HL-60/S4 treated with retinoic acid at 250 ng/mL for 4 days and 3 days (cell line): ENCODE results near the gene ETV4.

Experiments
- in situ Hi-C: fragments of 300-500 bp; cut with MboI; formaldehyde crosslinking; loops from 2 replicates; pipeline ENCODE4 v1.7.0; 2022; ENCODE audit warnings: low sequenced_read_pairs

The ETV4 gene

DNA sequence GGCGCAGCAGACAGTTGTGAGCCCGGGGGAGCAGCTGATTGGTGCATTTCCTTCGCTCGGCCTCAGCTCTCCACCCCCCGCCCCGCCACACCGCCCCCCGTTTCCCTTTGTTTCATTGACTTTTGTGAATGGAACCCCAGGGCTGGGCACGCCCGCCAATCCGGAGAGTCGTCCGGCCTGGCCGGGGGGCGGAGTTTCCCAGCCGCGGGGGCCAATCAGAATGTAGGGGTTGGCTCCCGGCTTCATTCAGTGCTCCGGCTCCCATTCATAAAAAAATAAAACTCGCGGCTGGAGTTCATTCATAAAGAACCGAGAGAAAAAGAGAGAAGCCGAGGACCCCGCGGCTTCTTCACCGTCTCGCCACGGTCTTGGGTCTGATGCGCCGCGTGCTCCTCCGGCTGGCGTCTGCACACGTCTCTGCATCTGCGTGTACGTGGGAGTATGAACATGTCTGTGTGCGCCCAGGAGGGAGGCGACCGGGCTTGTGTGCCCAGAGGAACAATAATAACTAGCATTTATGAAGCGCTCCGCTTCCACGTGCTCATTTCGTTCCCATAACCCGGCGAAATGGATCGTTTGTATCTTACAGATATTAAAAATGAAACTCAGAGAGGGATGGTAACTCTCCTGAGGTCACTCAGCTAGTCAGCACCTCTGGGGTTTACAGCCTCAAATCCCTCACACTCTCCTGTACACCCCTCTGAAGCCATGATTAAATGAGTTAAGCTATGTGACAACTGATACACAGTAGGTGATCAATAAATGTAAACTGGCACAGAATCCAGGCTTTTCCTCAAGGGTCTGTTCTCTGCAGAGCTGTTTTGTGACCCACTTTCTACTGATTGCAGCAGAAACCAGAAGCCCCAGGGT, at the start of gene ETV4:
ETV4 (minus strand) TSS at position 22 of the 870 bp plus-strand sequence. CDS start 723 bp downstream, outside the sequence.
- in situ Hi-C loops, result no loop called here

GRCh38 chr17:43595466-43595865, 49.3 kb upstream of the ETV4 start:
- in situ Hi-C loops, result no loop called here

- in situ Hi-C loops, result no loop called here
Observed at GRCh38 chr17:43591779-43592562, 45.8 kb upstream of the ETV4 start.

- in situ Hi-C loops, result no loop called here
Observed at GRCh38 chr17:43591001-43591400, 44.9 kb upstream of the ETV4 start.

DNA sequence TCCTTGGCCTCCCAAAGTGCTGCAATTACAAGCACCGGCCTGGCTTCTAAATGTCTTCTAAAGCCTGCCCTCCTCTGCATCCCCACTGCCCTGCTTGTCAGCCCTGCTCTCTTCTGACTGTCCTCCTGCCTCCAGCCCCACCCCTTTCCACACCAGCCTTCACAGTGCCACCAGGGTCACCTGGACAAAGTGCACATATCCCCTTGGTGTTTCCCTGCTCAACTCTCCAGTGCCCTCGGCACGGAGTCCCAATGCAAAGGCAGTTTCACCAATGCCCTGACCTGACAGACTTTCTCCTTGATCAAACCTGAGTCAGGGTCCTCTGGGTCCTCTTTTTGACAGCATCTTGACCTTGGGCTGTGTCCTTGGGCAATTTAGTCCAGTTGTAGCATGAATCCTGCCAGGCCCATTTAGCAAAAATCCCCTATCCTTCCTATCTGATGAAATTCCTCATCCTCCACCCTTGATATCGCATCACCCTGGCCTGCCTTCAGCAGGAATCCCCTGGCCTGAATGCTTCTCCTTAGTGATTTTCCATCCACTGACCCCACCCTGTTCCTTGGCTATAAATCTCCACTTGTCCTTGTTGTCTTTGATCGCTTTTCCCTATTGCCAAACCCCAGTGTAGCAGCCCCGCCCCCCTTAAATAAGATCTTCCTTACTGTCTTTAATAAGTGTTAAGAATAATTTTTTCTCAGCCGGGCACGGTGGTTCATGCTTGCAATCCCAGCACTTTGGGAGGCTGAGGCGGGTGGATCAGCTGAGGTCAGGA, 42.7 kb upstream of the ETV4 start:
- in situ Hi-C loops, result no loop called here

DNA sequence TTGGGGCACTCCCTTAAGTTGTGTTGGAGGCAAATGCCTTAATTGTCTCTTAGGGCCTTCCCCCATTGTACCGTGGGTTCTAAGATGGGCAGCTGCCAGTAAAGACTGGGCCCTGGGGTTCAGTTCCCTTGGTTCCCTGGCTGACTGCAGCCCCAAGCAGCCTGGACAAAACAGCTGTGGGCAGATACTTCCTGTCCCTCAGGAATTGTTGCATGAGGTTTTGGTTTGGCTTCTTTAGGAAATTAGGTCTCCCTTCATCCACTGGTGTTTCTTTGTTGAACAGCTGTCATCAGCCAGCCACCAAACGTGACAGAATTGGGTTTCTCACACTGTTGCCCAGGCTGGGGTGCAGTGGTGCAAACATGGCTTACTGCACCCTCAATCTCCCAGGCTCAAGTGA, 42.0 kb upstream of the ETV4 start:
- in situ Hi-C loops, result no loop called here

GRCh38 chr17:43587647-43588046, 41.5 kb upstream of the ETV4 start:
- in situ Hi-C loops, result no loop called here

DNA sequence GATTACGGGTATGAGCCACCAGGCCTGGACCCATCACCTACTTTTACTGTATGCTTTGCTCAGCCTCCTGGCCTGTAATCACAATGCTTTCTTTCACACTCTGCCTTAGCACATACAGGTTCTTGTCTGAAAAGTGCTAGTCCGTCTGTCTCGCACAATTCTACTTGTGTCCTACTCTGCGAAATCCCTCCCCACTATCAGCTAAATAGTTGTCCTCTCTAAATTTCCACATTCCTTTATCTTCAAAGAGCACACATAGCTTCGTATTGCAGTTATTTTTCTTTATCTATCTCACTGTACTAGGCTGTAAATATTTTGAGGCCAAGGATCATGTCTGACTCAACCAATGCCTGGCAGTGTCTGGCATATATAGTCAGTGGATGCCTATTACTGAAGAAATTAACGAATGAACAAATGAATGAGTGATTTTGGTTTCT, 38.5 kb upstream of the ETV4 start:
- in situ Hi-C loops, result loop anchor here (5.0 kb wide), 1 partner anchor 88 kb away; no protein-coding TSS in a partner anchor

DNA sequence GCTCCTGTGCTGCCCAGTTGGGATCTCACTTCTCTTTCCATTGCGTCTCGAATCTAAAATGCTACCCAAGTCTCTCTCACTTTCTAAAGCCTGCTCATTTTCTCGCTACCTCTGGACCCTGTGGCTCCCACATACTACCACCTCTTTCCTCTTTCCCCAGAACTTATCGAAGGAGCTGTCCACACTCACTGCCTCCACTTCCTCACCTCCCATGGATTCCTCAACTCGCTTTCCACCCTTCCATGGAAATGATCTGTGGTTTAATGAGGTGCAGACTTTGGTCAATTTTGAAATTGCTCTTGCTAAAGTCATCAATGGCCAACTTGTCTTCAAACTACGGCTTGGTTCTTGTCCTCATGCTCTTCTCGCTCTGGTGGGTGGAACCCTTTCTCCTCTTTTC, 37.2 kb upstream of the ETV4 start:
- in situ Hi-C loops, result loop anchor here (5.0 kb wide), 1 partner anchor 89 kb away; no protein-coding TSS in a partner anchor

- in situ Hi-C loops, result loop anchor here (5.0 kb wide), 1 partner anchor 91 kb away; no protein-coding TSS in a partner anchor
Observed at GRCh38 chr17:43581613-43582012, 35.5 kb upstream of the ETV4 start.

GRCh38 chr17:43581130-43581529, 35.0 kb upstream of the ETV4 start:
- in situ Hi-C loops, result loop anchor here (5.0 kb wide), 1 partner anchor 91 kb away; no protein-coding TSS in a partner anchor

DNA sequence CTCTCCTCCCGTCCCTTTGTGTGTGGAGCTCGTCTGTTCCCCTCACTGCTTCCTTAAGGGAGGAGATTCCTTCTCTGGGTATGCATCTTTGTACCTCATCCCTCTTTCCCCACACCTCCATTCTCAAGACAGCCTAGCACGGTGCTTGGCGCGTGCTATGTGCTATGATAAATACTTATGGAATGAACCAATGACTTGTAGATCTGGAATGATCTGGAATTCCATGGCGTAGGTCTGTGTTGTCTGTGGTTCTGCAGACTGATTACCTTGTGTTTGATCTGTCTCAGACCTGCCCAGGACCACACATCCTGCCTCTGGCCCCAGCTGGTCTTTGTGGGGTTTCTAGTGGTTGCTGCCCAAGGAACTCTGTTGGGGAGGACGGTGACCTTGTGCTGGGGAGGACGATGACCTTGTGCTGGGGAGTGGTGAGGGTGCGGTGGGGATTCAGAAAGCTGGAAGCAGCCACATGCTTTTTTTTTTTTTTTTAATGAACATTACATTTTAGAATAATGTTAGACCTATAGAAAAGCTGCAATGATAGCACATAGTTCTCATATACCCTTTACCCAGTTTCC, 33.5 kb upstream of the ETV4 start:
- in situ Hi-C loops, result loop anchor here (5.0 to 10.0 kb wide), 2 partner anchors 93 to 185 kb away; no protein-coding TSS in a partner anchor

DNA sequence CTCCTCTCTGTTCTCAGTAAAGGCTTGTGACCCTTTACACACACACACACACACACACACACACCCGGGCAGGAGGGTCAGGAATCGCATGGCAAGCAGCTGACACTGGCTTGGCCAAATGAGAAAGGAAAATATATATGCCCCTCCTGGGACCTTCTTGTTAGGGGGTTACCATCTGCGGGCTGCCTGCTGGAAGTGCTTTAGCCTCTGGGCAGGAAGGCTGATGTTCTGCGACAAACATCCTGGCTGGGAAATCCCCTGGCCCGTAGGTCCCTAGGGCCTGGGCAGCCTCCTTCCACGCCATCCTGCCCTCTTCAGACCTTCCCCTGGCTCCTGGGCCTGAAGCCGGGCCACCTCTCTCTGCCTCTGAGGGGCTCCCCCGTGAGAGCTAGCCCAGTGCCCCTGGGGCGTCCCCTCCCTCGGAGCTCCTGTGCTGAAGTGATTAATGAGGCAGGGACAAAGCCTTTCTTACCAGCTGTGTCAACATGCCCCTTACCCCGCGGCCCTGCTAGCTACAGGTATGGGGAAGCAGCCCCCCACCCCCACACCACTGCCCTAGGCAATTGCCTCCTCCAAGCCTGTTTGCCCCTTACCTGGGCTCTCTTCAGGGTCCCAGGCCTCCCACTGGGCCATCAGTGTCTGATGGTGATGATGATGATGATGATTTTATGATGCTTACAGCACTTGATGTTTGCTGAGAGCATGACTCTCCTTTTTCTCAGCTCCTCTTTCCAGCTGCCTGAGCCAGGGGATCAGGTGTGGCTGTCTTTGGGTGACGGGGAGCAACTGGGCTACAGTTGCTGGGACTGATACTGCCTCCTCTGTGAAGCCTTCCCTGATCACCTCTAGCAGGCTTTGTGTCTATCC, 32.8 kb upstream of the ETV4 start:
- in situ Hi-C loops, result loop anchor here (10.0 kb wide), 1 partner anchor 186 kb away; no protein-coding TSS in a partner anchor

DNA sequence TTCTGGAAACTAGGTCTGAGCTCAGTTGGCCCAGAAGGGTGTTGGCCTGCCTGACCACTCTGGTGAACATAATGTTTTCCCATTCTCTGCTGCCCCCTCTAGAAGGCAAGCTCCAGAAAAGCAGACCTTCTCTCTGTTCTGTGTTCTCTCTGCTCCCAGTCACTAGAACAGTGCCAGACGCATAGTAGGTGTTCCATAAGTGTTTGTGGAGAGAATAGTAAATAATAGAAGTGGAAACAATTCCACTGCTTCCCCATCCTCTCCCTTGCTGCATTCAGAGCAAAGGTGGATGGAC, 32.2 kb upstream of the ETV4 start:
- in situ Hi-C loops, result loop anchor here (10.0 kb wide), 1 partner anchor 186 kb away; no protein-coding TSS in a partner anchor

GRCh38 chr17:43577664-43578403, 31.7 kb upstream of the ETV4 start:
- in situ Hi-C loops, result loop anchor here (10.0 kb wide), 1 partner anchor 187 kb away; no protein-coding TSS in a partner anchor

DNA sequence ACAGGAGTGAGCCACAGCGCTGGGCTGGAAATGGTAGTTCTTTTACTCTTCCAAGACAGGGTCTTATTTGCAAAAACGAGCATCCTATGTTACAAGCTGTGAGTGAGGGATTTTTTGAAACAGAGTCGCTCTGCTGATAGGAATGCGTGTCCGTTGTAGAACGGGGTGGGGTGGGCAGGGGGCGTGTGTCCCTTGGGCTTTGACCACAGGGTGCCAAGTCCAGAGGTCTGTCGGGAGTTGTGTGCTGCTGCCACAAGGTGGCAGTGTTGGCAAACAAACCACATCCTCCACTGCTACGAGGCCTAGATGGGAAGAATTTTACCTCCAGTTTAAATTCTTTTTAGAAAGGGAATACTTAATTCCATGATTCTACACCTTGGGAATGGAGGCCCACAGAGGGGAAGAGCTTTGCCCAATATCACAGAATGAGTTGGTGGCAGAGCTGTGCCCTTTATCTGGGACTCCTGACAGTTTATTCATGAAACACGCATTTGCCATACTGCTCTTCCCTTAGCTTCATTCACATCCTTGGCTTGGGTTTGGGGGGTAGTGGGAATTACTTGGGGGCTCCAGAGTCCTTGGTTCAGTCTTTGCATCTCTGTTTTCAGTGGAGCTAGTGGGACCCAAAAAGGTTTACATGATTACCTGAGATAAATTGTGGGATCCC, 30.6 kb upstream of the ETV4 start:
- in situ Hi-C loops, result loop anchor here (10.0 kb wide), 1 partner anchor 188 kb away; no protein-coding TSS in a partner anchor

DNA sequence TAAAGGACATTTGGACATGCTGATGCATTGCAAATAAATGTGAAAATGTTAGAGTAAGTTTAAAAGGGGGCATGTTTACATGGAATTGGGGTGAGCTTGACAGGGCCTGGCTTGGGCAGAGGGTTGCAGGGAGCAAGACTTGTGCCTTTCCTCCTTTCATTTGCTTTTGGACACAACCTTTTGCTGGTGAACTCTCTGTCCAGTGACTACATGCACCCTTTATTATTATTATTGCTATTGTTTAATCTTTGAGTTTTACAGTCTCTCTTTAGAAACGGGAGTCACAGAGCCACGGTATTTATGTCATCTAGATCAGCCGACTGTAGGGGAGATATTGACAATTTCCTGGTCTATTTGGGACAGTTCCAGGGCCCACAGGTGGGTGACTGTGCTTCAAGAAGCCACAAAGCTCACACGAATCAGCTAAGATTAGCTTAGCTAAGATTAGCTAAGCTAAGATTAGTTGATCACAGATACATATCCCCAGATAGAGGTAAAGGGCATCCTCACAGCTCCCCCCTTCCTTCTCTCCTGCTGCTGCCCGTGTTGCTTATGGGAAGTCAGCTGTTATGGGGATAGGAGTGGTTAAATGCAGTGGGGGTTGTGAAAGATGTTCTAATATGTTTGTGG, 28.9 kb upstream of the ETV4 start:
- in situ Hi-C loops, result loop anchor here (10.0 kb wide), 1 partner anchor 190 kb away; no protein-coding TSS in a partner anchor

DNA sequence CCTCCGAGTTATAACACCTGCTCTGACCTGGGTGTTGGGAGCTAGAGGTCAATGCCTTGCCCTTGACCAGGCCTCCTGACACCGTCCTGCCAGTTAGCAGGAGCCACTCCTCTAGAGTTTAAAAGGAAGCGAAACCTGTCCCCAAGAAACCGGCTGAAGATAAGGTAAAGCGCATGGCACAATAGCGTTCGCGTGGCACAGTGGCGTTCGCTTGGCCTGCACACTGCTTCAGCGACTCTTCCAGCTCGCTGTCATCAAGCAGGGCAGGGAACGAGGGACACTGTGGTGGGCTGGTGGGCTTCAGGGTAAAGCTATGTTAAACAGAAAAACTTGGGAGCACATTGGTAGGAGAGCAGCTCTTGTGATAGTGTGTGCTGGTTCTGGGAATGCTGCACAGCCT, 28.2 kb upstream of the ETV4 start:
- in situ Hi-C loops, result loop anchor here (10.0 kb wide), 1 partner anchor 190 kb away; no protein-coding TSS in a partner anchor
